Measurements from ENCODE around the gene GABBR2.

Gene GABBR2

GRCh38 chr9:98481676-98482075 lies 227.1 kb downstream of the GABBR2 start:
- no peak for TF ChIP-seq CTCF (IDR thresholded peaks at IDR 0.05; ENCODE audit: low read length, missing control alignments)
- DNase-seq (ENCODE audit: low read depth) = no peak
- no peak overlapping the region for H3K4me3 ChIP-seq (replicated peaks; ENCODE audit: low read depth, low read length)

DNA sequence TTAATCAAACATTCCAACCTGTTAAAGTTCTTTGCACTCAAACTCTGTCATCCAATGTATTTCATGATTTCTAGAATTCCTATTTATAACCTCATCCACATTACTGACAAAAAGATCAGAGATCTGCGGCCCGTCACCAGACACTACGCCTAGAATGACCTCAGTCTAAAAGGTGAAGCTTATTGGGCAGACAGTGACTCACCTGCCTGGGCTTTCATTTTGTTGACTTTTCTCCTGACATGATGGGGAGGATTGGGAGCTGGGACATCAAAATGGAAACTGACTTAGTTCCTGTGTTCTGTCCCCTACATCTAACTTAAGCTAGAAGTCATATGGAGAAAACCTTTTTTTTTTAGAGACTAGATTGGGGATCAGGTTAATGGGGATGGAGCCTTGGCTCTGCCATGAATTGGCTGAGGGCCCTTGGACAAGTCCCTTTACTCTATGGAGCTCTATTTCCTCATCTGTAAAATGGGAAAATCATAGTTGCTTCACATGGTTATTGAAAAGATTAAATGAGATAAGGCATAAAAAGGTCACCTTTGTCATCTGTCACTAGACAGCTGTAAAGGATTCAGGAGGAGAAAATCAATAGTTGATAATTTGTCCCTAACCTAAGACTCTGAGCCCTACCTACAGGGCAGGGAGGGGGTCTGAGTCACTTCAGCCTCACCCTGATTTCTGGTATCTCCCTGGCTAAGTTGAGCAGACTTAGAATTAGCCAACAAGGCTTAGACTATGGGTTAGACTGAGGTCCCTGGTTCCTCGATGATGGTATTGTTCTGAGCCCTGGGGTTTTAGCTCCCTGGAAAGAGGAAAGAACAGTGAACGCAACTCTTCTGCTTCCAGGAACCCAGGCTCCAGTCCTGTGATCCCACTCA lies 228.5 kb downstream of the GABBR2 start:
- DNase-seq (ENCODE audit: low read depth) = no peak
- no peak for TF ChIP-seq CTCF (IDR thresholded peaks at IDR 0.05; ENCODE audit: low read length, missing control alignments)
- no peak overlapping the region for H3K4me3 ChIP-seq (replicated peaks; ENCODE audit: low read depth, low read length)

DNA sequence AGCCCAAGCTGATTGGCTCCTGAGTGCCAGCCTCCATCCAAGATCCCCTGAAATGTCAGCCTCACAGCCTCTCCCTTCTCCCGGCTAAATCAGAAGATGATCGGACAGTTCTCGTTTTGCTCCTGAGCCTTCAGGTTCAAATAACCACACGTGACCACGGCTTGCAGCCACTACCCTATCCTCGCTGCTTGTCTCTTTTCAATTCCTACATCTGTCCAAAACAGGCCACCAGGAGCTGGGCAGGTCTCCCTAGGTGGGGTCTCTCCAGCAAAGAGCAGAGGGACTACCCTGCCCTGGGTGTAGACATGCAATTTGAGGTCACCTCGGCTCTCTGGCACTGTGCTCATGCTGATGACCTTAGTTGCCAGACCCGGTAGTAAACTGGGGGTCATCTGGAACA lies 229.3 kb downstream of the GABBR2 start:
- no peak overlapping the region for H3K4me3 ChIP-seq (replicated peaks; ENCODE audit: low read depth, low read length)
- DNase-seq (ENCODE audit: low read depth) = no peak
- TF ChIP-seq CTCF (IDR thresholded peaks at IDR 0.05; ENCODE audit: low read length, missing control alignments) = no peak

- DNase-seq (ENCODE audit: low read depth) = no peak
- no peak for TF ChIP-seq CTCF (IDR thresholded peaks at IDR 0.05; ENCODE audit: low read length, missing control alignments)
- no peak overlapping the region for H3K4me3 ChIP-seq (replicated peaks; ENCODE audit: low read depth, low read length)
Observed at GRCh38 chr9:98477884-98478283, 230.9 kb downstream of the GABBR2 start.

- no peak overlapping the region for H3K4me3 ChIP-seq (replicated peaks; ENCODE audit: low read depth, low read length)
- TF ChIP-seq CTCF (IDR thresholded peaks at IDR 0.05; ENCODE audit: low read length, missing control alignments) = no peak
- no peak for DNase-seq (ENCODE audit: low read depth)
Observed at GRCh38 chr9:98472216-98472615, 236.5 kb downstream of the GABBR2 start.

- no peak overlapping the region for H3K4me3 ChIP-seq (replicated peaks; ENCODE audit: low read depth, low read length)
- DNase-seq (ENCODE audit: low read depth) = no peak
- no peak for TF ChIP-seq CTCF (IDR thresholded peaks at IDR 0.05; ENCODE audit: low read length, missing control alignments)
Observed at GRCh38 chr9:98471185-98471584, 237.6 kb downstream of the GABBR2 start.

Data from fibroblast of pulmonary artery (primary cell).